Activated naive CD8-positive, alpha-beta T cell (primary cell): ENCODE data around the gene SLC36A4.

Experiments
- H3K27ac Mint-ChIP-seq: one replicate; pipeline ENCODE4 v1.8.0; 2021; ENCODE audit warnings: mixed read lengths
- H3K27me3 Mint-ChIP-seq: one replicate; pipeline ENCODE4 v1.8.0; 2021; ENCODE audit warnings: mixed read lengths
- H3K36me3 Mint-ChIP-seq: one replicate; pipeline ENCODE4 v1.8.0; 2021; ENCODE audit warnings: mixed read lengths
- H3K4me1 Mint-ChIP-seq: one replicate; pipeline ENCODE4 v1.8.0; 2021; ENCODE audit warnings: low read depth, mixed read lengths
- H3K4me3 Mint-ChIP-seq: one replicate; pipeline ENCODE4 v1.8.0; 2021; ENCODE audit warnings: mild to moderate bottlenecking, mixed read lengths
- H3K9me3 Mint-ChIP-seq: one replicate; pipeline ENCODE4 v1.8.0; 2021; ENCODE audit warnings: low read depth, mixed read lengths

Gene SLC36A4

DNA sequence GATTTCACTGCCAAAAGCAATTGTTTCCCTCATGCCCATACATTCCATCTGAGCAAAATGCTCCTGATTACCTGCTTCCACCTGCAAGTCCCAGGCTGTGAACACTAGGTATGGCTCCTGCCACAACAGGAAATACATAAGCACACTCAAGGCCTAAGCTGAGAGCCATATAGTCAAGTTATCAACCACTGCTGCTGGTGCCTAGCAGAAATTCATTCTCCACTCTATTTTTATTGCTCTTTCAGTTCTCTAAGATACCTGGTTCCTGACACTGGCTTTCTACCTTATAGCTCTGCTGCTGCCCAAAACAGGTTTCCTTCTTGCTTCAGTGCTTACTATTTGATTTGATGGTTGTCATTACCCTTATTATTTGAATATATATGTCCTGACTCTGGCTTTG is 31.6 kb downstream of the SLC36A4 start:
- Mint-ChIP-seq H3K27ac (no peak overlapping the region), H3K4me3 (no peak overlapping the region), H3K27me3 (no peaks in the 10 kb centered on the region)

DNA sequence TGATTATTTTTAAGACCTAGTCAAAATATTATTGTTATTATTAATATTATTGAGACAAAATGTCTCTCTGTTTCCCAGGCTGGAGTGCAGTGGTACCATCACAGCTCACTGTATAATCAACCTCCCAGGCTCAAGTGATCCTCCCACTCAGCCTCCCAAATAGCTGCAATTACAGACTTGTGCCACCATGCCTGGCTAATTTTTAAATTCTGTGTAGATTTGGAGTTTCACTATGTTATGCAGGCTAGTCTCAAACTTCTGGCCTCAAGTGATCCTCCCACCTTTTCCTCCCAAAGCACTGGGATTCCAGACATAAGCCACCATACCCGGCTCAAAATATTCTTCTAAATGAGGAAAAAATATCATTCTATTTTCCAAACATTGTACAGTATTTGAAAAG is 37.0 kb downstream of the SLC36A4 start:
- H3K27me3 Mint-ChIP-seq, result no peaks in the 10 kb centered on the region
- H3K9me3 Mint-ChIP-seq, result no peaks in the 10 kb centered on the region
- H3K4me3 Mint-ChIP-seq, result no peak overlapping the region
- H3K4me1 Mint-ChIP-seq, result no peaks in the 10 kb centered on the region
- H3K27ac Mint-ChIP-seq, result no peak overlapping the region
- H3K36me3 Mint-ChIP-seq, result peaks cover 31% of the 10 kb centered on the region

More for the DNA sequence above, 31.6 kb downstream of the SLC36A4 start:
- Mint-ChIP-seq H3K9me3 (no peaks in the 10 kb centered on the region), H3K36me3 (peaks cover 12% of the 10 kb centered on the region), H3K4me1 (peaks cover 4% of the 10 kb centered on the region)

DNA sequence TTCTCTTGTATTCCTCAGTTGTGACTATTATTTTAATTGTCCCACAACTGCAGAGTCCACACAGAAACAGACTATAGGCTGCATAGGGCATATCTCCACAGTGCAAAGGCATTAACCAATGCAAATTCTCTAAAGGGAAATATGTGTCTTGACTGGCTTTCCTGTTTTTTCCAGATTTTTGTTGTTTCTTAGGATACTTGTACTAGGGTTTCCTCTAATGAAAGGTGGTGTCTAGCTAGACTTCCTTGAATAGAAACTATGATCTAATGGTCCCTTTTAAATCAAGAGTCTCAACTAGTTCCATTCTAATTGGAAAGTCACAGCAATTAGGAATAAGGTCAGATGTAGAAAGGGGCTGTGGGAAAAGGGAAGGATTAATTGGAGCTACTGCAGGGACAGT is 37.6 kb downstream of the SLC36A4 start:
- no peaks in the 10 kb centered on the region for H3K4me1 Mint-ChIP-seq
- H3K9me3 Mint-ChIP-seq, result no peaks in the 10 kb centered on the region
- H3K27ac Mint-ChIP-seq, result no peak overlapping the region
- H3K4me3 Mint-ChIP-seq, result no peak overlapping the region
- H3K27me3 Mint-ChIP-seq, result no peaks in the 10 kb centered on the region
- H3K36me3 Mint-ChIP-seq, result peaks cover 31% of the 10 kb centered on the region

DNA sequence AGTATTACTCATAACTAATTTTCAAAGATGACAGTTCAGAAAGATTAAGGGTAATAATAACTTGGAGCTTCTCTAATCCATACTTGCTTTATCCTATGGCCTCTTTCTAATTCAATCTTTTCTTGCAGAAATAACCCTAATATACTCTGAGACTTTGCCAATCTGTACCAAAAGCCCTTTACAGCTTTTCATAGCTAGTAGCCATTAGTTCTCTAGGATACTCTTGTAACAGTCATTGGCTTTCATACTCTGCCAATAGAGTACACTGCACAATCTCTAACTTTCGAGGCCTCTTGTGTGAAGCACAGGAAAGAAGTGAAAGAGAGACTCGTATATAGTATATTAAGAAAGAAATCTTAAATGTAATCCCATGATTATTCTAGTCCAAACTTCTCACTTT is 38.1 kb downstream of the SLC36A4 start:
- no peak overlapping the region for H3K27ac Mint-ChIP-seq

DNA sequence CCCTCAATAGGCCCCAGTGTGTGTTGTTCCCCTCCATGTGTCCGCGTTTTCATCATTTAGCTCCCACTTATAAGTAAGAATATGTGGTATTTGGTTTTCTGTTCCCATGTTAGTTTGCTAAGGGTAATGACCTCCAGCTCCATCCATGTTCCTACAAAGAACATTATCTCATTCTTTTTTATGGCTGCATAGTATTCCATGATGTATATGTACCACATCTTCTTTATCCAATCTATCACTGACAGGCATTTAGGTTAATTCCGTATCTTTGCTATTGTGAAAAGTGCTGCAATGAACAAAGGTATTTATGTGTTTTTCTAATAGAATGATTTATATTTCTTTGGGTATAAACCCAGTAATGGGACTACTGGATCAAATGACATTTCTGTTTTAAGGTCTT is 42.1 kb downstream of the SLC36A4 start:
- Mint-ChIP-seq H3K4me3 (no peak overlapping the region), H3K27ac (no peak overlapping the region), H3K36me3 (peaks cover 21% of the 10 kb centered on the region), H3K4me1 (no peaks in the 10 kb centered on the region), H3K9me3 (no peaks in the 10 kb centered on the region), H3K27me3 (no peaks in the 10 kb centered on the region)

More for the DNA sequence above, 38.1 kb downstream of the SLC36A4 start:
- Mint-ChIP-seq H3K4me3 (no peak overlapping the region), H3K27me3 (no peaks in the 10 kb centered on the region), H3K9me3 (no peaks in the 10 kb centered on the region), H3K36me3 (peaks cover 29% of the 10 kb centered on the region), H3K4me1 (no peaks in the 10 kb centered on the region)

DNA sequence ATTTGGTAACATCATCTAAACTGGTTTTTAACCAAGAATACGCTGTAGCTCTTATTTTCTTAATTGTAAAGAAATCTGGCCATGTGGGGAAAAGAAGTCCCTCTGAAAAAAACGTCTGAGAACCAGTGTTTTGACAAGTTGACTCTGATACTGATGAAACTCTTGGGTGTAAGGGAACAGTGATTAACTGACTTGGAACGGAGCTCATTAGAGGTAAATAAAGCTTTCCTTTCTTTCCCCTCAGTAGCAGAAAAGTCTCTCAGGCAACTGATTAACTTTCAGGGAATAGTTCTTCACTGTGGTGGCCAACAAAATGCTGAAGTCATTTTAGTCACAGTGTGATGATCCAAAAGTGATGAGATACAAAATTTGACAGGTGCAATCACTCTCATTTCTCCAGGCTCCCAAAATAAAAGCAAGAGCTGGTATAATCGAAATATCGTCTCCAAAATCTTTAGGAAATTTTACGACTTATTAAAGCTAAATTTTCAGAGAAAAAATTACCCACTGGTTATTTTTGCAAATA is 52.3 kb downstream of the SLC36A4 start:
- H3K36me3 Mint-ChIP-seq, result peaks cover 3% of the 10 kb centered on the region
- H3K9me3 Mint-ChIP-seq, result no peaks in the 10 kb centered on the region
- no peaks in the 10 kb centered on the region for H3K27me3 Mint-ChIP-seq
- no peak overlapping the region for H3K27ac Mint-ChIP-seq
- H3K4me1 Mint-ChIP-seq, result no peaks in the 10 kb centered on the region
- H3K4me3 Mint-ChIP-seq, result no peak overlapping the region

DNA sequence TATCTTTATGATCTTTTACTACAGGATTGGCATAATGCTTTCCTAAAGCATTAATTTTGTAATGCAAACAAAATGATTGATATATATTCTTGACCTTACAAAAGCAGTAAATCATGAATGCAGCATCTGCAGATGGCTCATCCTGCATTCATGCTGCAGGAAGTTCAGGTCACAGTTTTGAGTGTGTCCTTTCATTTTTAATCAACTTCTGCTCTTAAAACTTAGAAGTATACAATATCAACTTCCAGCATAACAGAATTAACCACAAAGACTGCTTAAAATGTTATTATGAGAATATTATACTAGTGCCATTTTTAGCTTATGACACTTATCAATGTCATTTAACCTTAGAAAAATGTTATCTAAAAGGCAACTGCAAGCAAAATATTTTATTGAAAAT is 54.0 kb downstream of the SLC36A4 start:
- Mint-ChIP-seq H3K4me1 (no peaks in the 10 kb centered on the region), H3K36me3 (peaks cover 3% of the 10 kb centered on the region), H3K27me3 (no peaks in the 10 kb centered on the region), H3K27ac (no peak overlapping the region), H3K9me3 (no peaks in the 10 kb centered on the region), H3K4me3 (no peak overlapping the region)

DNA sequence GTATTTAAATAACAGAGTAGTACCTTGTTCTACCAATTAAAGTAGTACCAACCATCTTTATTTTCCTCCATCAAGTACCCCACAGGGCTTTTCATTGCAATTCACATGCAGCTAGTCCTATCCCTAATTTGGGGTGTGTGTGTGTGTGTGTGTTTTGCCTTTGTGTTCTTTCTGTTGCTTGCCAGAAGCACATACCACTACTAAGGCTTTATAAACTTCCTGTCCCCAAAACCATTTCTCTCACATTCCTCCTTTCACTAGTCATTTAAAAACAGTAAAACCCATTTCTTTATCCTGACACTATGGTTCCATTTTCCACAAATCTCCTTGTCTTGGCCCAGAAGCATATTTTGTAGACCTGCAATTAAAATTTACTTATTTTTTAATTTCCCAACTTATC is 54.6 kb downstream of the SLC36A4 start:
- H3K36me3 Mint-ChIP-seq, result peaks cover 3% of the 10 kb centered on the region
- no peak overlapping the region for H3K4me3 Mint-ChIP-seq
- H3K4me1 Mint-ChIP-seq, result no peaks in the 10 kb centered on the region
- H3K27me3 Mint-ChIP-seq, result no peaks in the 10 kb centered on the region
- no peak overlapping the region for H3K27ac Mint-ChIP-seq
- H3K9me3 Mint-ChIP-seq, result no peaks in the 10 kb centered on the region

DNA sequence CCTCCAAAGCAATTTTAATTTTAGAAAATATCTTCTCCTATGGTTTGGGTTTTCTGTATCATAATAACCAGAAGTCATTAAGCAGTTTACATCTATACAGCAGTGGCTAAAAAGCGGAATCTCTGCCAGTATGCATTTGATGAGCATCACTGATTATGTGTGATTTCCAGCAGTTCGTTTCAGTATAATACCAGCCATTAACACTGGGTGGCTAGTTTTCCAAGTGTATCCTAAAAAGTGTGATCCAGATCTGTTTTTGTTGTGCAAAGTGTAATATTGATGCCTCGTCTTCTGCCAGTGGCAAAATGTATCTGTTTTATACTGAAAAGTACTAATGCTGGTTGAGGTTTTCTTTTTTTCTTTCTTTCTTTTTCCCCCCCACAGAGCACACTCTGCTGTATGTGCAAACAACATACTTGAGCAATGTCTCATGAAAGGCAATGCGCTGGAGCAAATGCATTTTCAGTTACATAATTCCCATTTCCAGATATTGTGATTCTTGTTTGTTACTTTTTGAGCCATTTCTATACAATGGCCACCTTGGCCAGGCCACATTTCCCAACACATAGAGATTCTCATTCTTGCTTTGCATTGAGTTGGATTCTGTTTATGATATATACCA is 64.2 kb downstream of the SLC36A4 start:
- Mint-ChIP-seq H3K27me3 (no peaks in the 10 kb centered on the region), H3K27ac (no peak overlapping the region), H3K36me3 (no peaks in the 10 kb centered on the region), H3K4me3 (no peak overlapping the region), H3K4me1 (no peaks in the 10 kb centered on the region), H3K9me3 (no peaks in the 10 kb centered on the region)

DNA sequence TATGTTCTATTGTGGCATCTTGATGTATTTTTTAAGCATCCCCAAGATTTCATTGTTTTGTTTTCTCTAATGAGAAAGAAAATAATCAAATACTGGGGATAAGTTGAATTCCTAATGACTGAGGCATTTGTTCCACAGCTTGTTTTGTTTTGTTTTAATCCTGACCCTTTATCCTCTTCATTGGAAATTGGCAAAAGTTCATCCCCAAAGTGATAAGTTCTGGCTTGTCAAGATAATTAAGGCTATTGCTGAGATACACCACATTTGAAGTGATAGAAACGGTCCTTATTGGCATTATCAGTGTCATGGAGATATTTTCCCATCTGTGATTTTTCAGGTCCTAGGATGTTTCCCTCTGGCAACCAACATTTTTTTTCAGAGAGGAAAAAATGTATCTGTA is 65.0 kb downstream of the SLC36A4 start:
- Mint-ChIP-seq H3K27ac (no peak overlapping the region), H3K4me3 (no peak overlapping the region), H3K9me3 (no peaks in the 10 kb centered on the region)

DNA sequence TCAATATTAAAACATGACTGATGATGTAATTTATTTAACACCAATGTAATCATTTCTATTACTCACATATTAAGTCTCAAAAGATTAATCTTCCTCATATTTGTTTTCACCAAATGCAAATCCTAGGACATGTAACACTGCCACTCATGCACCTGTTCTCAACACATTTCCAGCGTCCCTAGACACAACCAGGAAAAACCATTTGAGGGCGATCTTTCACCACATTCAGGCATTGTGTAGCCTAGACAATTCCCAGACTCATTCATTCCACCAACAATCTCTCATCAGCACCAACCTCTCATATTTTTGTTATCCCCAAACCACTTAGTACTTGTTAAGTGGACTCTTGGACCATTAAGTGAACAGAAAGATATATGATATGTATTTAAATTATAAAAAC is 66.1 kb downstream of the SLC36A4 start:
- Mint-ChIP-seq H3K36me3 (no peaks in the 10 kb centered on the region), H3K4me1 (no peaks in the 10 kb centered on the region), H3K27me3 (no peaks in the 10 kb centered on the region), H3K4me3 (no peak overlapping the region), H3K9me3 (no peaks in the 10 kb centered on the region), H3K27ac (no peak overlapping the region)

More for the DNA sequence above, 65.0 kb downstream of the SLC36A4 start:
- H3K36me3 Mint-ChIP-seq, result no peaks in the 10 kb centered on the region
- H3K4me1 Mint-ChIP-seq, result no peaks in the 10 kb centered on the region
- no peaks in the 10 kb centered on the region for H3K27me3 Mint-ChIP-seq

DNA sequence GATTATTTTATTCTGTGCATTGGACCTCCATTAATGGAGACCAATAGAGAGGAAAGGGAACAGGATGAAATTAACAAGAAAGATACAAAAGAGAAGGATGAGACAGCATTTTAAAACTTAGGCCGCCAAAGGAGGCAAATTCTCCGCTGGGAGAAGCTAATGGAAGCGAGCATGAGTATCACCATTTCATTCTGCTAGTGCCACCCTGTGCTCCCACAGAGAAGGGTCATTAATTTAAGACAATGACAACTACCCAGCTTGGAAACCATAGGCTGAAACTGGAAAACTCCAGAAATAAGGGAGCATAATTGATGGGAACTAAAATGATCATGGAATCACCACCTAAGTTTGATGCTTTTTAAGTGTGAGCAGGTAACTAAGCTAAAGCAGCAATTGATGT is 69.2 kb downstream of the SLC36A4 start:
- peaks cover 5% of the 10 kb centered on the region for H3K9me3 Mint-ChIP-seq
- peaks cover 7% of the 10 kb centered on the region for H3K27me3 Mint-ChIP-seq
- H3K4me3 Mint-ChIP-seq, result no peak overlapping the region
- H3K27ac Mint-ChIP-seq, result no peak overlapping the region
- no peaks in the 10 kb centered on the region for H3K4me1 Mint-ChIP-seq
- no peaks in the 10 kb centered on the region for H3K36me3 Mint-ChIP-seq

DNA sequence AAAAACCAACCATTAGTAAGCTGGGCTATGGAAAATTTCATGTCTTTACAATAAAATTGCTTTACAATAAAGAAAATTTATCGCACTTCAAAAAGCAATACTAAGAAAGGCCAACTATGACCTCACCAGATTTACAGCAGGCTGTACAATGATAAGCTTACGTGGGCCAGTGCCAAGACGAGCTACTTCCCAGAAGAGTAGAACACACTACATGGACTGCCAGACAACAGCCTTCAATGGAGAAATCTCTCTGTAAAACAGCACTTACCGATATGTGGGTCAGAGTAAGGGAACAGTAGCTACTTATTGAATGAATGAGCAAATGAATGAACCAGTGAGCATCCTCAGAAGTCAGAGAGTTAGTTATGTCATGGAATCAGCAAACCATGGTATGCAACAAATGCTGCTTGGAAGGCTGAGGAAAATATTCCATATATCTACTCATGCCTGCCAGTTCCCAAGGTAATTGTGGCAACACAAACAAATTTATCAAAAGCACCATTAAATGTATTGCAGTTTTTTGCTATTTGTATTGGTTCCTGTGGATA is 74.4 kb downstream of the SLC36A4 start:
- Mint-ChIP-seq H3K36me3 (no peaks in the 10 kb centered on the region), H3K27ac (no peak overlapping the region), H3K4me3 (no peak overlapping the region), H3K9me3 (peaks cover 5% of the 10 kb centered on the region), H3K27me3 (peaks cover 13% of the 10 kb centered on the region), H3K4me1 (no peaks in the 10 kb centered on the region)

DNA sequence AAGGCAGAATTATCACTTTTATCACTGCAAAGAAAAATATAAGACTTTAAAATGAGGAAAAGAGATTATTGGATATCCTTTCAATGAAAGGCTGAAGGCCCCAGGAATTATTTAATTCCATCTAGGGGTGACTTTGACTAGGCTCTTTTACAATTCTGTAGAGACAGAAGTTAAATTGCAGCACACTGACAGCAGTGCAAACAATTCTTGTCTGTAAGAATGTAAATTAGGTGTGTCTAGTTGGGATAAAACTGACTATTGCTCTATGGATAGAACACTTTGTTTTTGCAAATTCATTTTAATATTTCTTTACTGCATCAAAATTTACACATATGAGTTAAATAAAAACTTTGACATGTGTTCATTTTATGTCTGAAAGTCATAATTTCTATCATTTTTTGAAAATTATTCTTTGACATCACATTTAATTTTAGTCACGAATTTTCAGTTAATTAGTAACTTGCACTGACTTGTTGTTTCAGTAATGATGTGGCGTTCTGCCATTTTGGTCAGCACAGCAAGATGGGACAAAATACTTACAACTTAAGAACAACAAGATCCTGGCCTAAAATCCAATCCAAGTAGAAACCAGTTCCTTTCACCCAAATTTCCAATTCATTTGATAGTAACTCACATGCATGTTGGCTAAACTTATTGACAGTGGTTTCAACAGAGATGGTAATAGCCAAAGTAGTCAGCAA is 75.1 kb downstream of the SLC36A4 start:
- Mint-ChIP-seq H3K4me1 (no peaks in the 10 kb centered on the region), H3K27me3 (peaks cover 16% of the 10 kb centered on the region), H3K9me3 (peaks cover 5% of the 10 kb centered on the region), H3K4me3 (no peak overlapping the region), H3K36me3 (no peaks in the 10 kb centered on the region), H3K27ac (no peak overlapping the region)

DNA sequence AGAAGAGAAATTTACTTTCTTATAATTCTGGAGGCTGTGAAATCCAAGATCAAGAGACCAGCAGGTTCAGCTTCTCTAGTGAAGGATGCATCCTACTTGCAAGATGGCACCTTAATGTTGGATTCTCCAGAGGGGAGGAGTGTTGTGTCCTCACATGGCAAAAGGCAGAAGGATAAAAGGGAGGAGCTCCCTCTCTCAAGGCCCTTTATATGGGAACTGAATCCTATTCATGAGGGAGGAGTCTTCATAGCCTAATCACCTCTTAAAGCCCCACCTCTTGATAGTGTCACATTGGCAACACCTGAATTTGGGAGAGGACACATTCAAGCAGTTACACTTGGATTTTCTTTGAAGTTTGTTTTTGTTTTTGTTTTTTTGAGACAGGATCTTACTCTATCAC is 79.5 kb downstream of the SLC36A4 start:
- H3K27me3 Mint-ChIP-seq, result peaks cover 14% of the 10 kb centered on the region
- no peaks in the 10 kb centered on the region for H3K4me1 Mint-ChIP-seq
- H3K9me3 Mint-ChIP-seq, result no peaks in the 10 kb centered on the region
- H3K27ac Mint-ChIP-seq, result no peak overlapping the region
- H3K4me3 Mint-ChIP-seq, result no peak overlapping the region
- no peaks in the 10 kb centered on the region for H3K36me3 Mint-ChIP-seq
